NCI-H2196 (cell line): Measurements from ENCODE around the gene ZC3H4.
"Not testable (repeated sequence)": the region's sequence is repeated elsewhere in the genome, so short reads cannot be mapped to it uniquely, and the experiment has no call there.

ENCODE experiments used
- DNase-seq: peaks from one replicate; lab custom pipeline; 2025; ENCODE audit not compliant: unreplicated experiment; lab: John Stamatoyannopoulos, UW

ZC3H4 gene

GRCh38 chr19:47086280-47086679, 27.3 kb downstream of the ZC3H4 start:
- DNase-seq: no peak

GRCh38 chr19:47084879-47085439, 28.6 kb downstream of the ZC3H4 start:
- DNase-seq: no peak

- no peak for DNase-seq
Observed at GRCh38 chr19:47082493-47082892, 31.1 kb downstream of the ZC3H4 start.

GRCh38 chr19:47081095-47081494, 32.5 kb downstream of the ZC3H4 start:
- no peak for DNase-seq

GRCh38 chr19:47078351-47078750, 35.2 kb downstream of the ZC3H4 start:
- DNase-seq: not testable (repeated sequence)

- no peak for DNase-seq
Observed at GRCh38 chr19:47075941-47076340, 37.6 kb downstream of the ZC3H4 start.

GRCh38 chr19:47075179-47075810, 38.3 kb downstream of the ZC3H4 start:
- no peak for DNase-seq

GRCh38 chr19:47074621-47075020, 39.0 kb downstream of the ZC3H4 start:
- DNase-seq: no peak

- DNase-seq: no peak
Observed at GRCh38 chr19:47073574-47073973, 40.0 kb downstream of the ZC3H4 start.

- no peak for DNase-seq
Observed at GRCh38 chr19:47072323-47072722, 41.3 kb downstream of the ZC3H4 start.

- DNase-seq: no peak
Observed at GRCh38 chr19:47071731-47072130, 41.8 kb downstream of the ZC3H4 start.

- DNase-seq: no peak
Observed at GRCh38 chr19:47070756-47071155, 42.8 kb downstream of the ZC3H4 start.

- DNase-seq: no peak
Observed at GRCh38 chr19:47069795-47070194, 43.8 kb downstream of the ZC3H4 start.

- DNase-seq: no peak
Observed at GRCh38 chr19:47068876-47069406, 44.6 kb downstream of the ZC3H4 start.

- DNase-seq: no peak
Observed at GRCh38 chr19:47068246-47068645, 45.3 kb downstream of the ZC3H4 start.

GRCh38 chr19:47067215-47067847, 46.2 kb downstream of the ZC3H4 start:
- DNase-seq: no peak

- no peak for DNase-seq
Observed at GRCh38 chr19:47066376-47067214, 47.0 kb downstream of the ZC3H4 start.

- no peak for DNase-seq
Observed at GRCh38 chr19:47065242-47065641, 48.3 kb downstream of the ZC3H4 start.

GRCh38 chr19:47063874-47064273, 49.7 kb downstream of the ZC3H4 start:
- no peak for DNase-seq

GRCh38 chr19:47058621-47059022, 55.0 kb downstream of the ZC3H4 start:
- no peak for DNase-seq

- DNase-seq: no peak
Observed at GRCh38 chr19:47057328-47057727, 56.2 kb downstream of the ZC3H4 start.
